Measurements from ENCODE around the gene PTPRT. TPM values are rescaled to one million over a fixed set of nuclear protein-coding genes. Genes with fewer than 3 reads are reported as not detected.

The PTPRT gene
- total RNA-seq, 1 donor from 2014 or later, result not detected

- no peak for DNase-seq (ENCODE audit: low spot score)
These were observed 450.0 kb downstream of the PTPRT start for GRCh38 chr20:42739683-42740082.

GRCh38 chr20:42735539-42735938, 454.2 kb downstream of the PTPRT start:
- DNase-seq (ENCODE audit: low spot score), result no peak

- no peak for DNase-seq (ENCODE audit: low spot score)
These were observed 454.9 kb downstream of the PTPRT start for GRCh38 chr20:42734660-42735368.

- DNase-seq (ENCODE audit: low spot score), result no peak
These were observed 467.8 kb downstream of the PTPRT start for GRCh38 chr20:42721923-42722322.

GRCh38 chr20:42714298-42715141, 475.2 kb downstream of the PTPRT start:
- no peak for DNase-seq (ENCODE audit: low spot score)

- DNase-seq (ENCODE audit: low spot score), result no peak
These were observed 481.4 kb downstream of the PTPRT start for GRCh38 chr20:42708266-42708665.

GRCh38 chr20:42706759-42707158, 482.9 kb downstream of the PTPRT start:
- no peak for DNase-seq (ENCODE audit: low spot score)

- DNase-seq (ENCODE audit: low spot score), result no peak
These were observed 484.2 kb downstream of the PTPRT start for GRCh38 chr20:42705550-42705949.

GRCh38 chr20:42703744-42704143, 486.0 kb downstream of the PTPRT start:
- DNase-seq (ENCODE audit: low spot score), result no peak

GRCh38 chr20:42701948-42702347, 487.8 kb downstream of the PTPRT start:
- DNase-seq (ENCODE audit: low spot score), result no peak

GRCh38 chr20:42700372-42700771, 489.3 kb downstream of the PTPRT start:
- no peak for DNase-seq (ENCODE audit: low spot score)

GRCh38 chr20:42697962-42698361, 491.7 kb downstream of the PTPRT start:
- no peak for DNase-seq (ENCODE audit: low spot score)

GRCh38 chr20:42690842-42691437, 498.8 kb downstream of the PTPRT start:
- DNase-seq (ENCODE audit: low spot score), result no peak

- DNase-seq (ENCODE audit: low spot score), result no peak
These were observed 501.1 kb downstream of the PTPRT start for GRCh38 chr20:42688576-42688975.

- DNase-seq (ENCODE audit: low spot score), result no peak
These were observed 503.6 kb downstream of the PTPRT start for GRCh38 chr20:42686057-42686456.

- no peak for DNase-seq (ENCODE audit: low spot score)
These were observed 510.8 kb downstream of the PTPRT start for GRCh38 chr20:42678895-42679294.

- no peak for DNase-seq (ENCODE audit: low spot score)
These were observed 533.6 kb downstream of the PTPRT start for GRCh38 chr20:42656130-42656529.

- no peak for DNase-seq (ENCODE audit: low spot score)
These were observed 537.4 kb downstream of the PTPRT start for GRCh38 chr20:42652266-42652665.

- no peak for DNase-seq (ENCODE audit: low spot score)
These were observed 539.4 kb downstream of the PTPRT start for GRCh38 chr20:42650191-42650746.

GRCh38 chr20:42649748-42650147, 540.0 kb downstream of the PTPRT start:
- DNase-seq (ENCODE audit: low spot score), result no peak

- no peak for DNase-seq (ENCODE audit: low spot score)
These were observed 543.5 kb downstream of the PTPRT start for GRCh38 chr20:42646250-42646649.

- DNase-seq (ENCODE audit: low spot score), result no peak
These were observed 547.8 kb downstream of the PTPRT start for GRCh38 chr20:42641886-42642285.

All from mesenteric fat pad (tissue), 1 donor.